NT2/D1 (cell line): ENCODE results near the gene AVP.
A peak's percentile ranks its signal among the peaks of the same experiment; 100 is the strongest.

Source experiments
- DNase-seq: peaks from one replicate; pipeline ENCODE4 v3.0.0-alpha.2; 2011; ENCODE audit warnings: low read depth, low spot score
- H3K27me3 ChIP-seq: 2 replicates; pipeline ENCODE4 v1.6.0; 2011; ENCODE audit warnings: mild to moderate bottlenecking; ENCODE audit not compliant: insufficient read length, insufficient read depth
- H3K36me3 ChIP-seq: 2 replicates; pipeline ENCODE4 v1.6.1; 2011; ENCODE audit warnings: mild to moderate bottlenecking, low read length, mixed read lengths; ENCODE audit not compliant: insufficient read depth, insufficient read length
- H3K4me1 ChIP-seq: 2 replicates; pipeline ENCODE4 v1.5.1; 2011; ENCODE audit not compliant: insufficient read depth, insufficient read length
- H3K4me3 ChIP-seq: 2 replicates; pipeline ENCODE4 v1.5.1; 2011; ENCODE audit warnings: low read depth; ENCODE audit not compliant: insufficient read length
- H3K9ac ChIP-seq: 2 replicates; pipeline ENCODE4 v1.6.0; 2011; ENCODE audit warnings: low read depth; ENCODE audit not compliant: insufficient read length
- H3K9me3 ChIP-seq: 2 replicates; pipeline ENCODE4 v1.5.1; 2011; ENCODE audit warnings: mild to moderate bottlenecking, low read length; ENCODE audit not compliant: insufficient read depth
- SUZ12 ChIP-seq: IDR thresholded peaks from 2 replicates; pipeline ENCODE4 v1.6.1; 2011; ENCODE audit not compliant: insufficient read length, insufficient read depth; ENCODE audit errors: extremely low read depth
- YY1 ChIP-seq: IDR thresholded peaks from 2 replicates; pipeline ENCODE4 v1.6.1; 2011; ENCODE audit not compliant: insufficient read length, insufficient read depth
- ZNF274 ChIP-seq: IDR thresholded peaks from 2 replicates; pipeline ENCODE4 v1.6.1; 2011; ENCODE audit warnings: mild to moderate bottlenecking, low read depth, low read length

AVP gene

DNA sequence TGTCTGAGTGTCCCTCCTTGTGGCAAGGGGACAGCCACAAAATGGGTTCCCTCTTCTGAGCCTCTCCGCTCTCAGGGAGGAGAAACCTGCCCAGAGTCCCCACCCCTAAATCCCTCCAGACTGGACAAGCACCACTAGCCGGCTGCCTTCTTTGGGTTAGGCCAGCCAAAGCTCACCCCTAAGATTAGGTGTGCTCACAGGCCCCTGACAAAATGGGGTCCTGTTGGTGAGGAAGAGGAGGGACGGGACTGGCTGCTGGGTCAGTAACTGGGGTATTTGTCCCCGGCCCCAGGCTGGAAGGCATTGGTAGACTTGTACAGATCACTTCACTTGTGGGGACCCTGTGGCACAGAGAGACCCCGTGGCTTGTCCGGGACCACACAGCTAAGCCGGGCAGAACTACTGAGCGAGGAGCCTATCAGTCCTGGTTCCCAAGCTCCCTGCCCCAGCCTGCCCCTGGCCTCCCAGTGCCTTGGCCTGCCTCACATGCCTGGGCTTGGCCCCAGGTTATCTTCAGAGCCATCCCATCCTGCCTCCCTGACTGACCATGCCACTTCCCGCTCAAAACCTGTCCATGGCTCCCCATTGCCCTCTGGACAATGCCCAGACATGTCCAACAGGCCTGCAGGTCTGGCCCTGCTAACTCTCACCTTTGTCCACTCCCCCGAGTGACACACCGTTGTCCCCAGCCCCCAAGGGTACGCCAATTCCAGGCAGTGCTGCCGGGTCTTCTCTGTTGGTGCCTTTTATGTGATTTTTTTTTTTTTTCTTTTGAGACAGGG, 10.5 kb upstream of the AVP start:
- peaks cover 15% of the 10 kb centered on the region for H3K27me3 ChIP-seq

DNA sequence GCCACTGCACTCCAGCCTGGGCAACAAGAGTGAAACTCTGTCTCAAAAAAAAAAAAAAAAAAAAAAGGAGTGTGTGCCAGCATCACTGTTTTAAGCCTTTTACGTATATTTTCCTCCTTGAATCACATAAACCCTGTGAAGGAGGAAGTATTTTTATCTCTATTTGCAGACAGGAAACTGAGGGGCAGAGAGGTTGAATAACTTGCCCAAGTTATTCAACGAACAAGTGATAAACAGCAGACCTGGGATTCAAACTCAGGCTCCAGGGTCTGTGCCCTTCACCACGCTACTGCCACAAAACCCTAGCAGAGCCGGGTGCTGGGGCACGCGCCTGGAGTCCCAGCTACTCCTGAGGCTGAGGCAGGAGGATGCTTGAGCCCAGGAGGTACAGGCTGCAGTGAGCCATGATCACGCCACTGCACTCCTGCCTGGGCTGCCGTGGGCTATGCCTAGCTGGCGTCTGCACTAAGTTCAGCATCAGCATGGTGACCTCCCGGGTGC, 9.4 kb upstream of the AVP start:
- Histone ChIP-seq H3K9ac (no peak overlapping the region), H3K27me3 (peaks cover 15% of the 10 kb centered on the region), H3K36me3 (no peaks in the 10 kb centered on the region), H3K4me3 (no peak overlapping the region), H3K9me3 (no peaks in the 10 kb centered on the region), H3K4me1 (peaks cover 3% of the 10 kb centered on the region)
- DNase-seq, result no peak
- TF ChIP-seq SUZ12, result no peak
- no peak for TF ChIP-seq ZNF274
- TF ChIP-seq YY1, result no peak

More for the DNA sequence above, 10.5 kb upstream of the AVP start:
- TF ChIP-seq SUZ12 (no peak), YY1 (no peak), ZNF274 (no peak)
- no peak for DNase-seq
- peak overlapping the region; percentile 32 for H3K9ac ChIP-seq
- H3K9me3 ChIP-seq, result no peaks in the 10 kb centered on the region
- H3K4me3 ChIP-seq, result no peak overlapping the region
- H3K4me1 ChIP-seq, result peaks cover 3% of the 10 kb centered on the region
- H3K36me3 ChIP-seq, result no peaks in the 10 kb centered on the region

DNA sequence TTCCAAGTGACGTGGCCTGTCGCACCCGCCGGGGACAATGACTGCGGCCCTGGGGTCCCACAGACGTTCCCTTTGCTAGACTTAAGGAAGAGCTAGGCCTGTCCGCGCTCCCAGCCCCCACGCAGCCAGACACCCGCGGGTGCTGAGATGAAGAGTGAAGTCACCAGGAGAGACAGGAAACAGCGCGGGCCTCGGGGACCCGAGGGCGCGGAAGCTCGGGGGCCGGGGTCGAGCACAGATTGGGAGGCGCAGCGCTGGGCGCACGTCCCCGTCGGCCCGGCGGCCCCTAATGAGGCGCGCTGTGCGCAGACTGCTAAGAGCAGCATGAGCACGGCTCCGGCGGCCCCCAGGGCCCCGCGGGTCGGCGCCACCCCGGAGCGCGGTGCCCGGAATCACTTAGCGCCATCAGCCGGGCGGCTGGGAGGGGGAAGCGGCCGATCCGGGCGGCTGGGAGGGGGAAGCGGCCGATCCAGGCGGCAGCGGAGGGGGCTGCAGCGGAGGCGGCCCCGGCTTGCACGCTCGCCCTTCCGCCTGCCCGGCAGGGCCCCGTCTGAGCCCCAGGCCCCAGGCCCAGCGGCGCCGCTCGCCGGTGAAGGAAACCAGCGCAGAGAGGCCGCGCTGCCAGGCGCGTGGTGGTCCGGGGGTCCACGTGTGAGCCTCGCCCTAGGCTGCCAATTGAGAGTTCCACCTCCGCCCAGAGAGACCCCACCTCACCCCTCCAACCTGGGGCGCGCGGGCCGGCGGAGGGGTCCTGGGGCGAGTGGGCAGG, 8.3 kb upstream of the AVP start:
- Histone ChIP-seq H3K36me3 (no peaks in the 10 kb centered on the region), H3K27me3 (peaks cover 15% of the 10 kb centered on the region), H3K4me3 (peak overlapping the region; percentile 40), H3K9me3 (no peaks in the 10 kb centered on the region), H3K4me1 (peaks cover 3% of the 10 kb centered on the region), H3K9ac (peak overlapping the region; percentile 70)
- TF ChIP-seq YY1 (no peak), ZNF274 (no peak), SUZ12 (no peak)
- DNase-seq, result no peak

DNA sequence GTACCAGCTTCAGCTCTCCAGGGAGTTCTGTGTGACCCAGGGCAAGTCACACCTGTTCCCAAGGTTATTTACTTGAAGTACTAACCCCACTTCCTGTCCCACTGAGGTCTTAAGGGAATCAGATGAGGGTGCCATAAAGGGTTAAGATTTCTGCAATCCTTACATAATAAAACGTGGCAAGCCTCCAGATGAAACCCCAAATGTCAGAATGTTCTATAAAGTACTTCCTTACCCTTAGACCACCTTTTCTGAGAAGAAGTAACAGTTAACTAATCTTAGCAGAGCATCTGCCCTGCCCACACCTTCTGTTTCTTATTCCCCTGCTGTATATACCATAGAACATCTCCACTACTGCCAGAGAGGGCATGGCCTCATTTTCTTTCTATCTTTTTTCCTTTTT, 6.0 kb upstream of the AVP start:
- H3K9me3 ChIP-seq, result no peaks in the 10 kb centered on the region
- peaks cover 3% of the 10 kb centered on the region for H3K4me1 ChIP-seq
- no peak overlapping the region for H3K9ac ChIP-seq
- DNase-seq, result no peak
- H3K4me3 ChIP-seq, result no peak overlapping the region
- no peaks in the 10 kb centered on the region for H3K36me3 ChIP-seq
- TF ChIP-seq ZNF274 (no peak), YY1 (no peak), SUZ12 (no peak)
- peaks cover 15% of the 10 kb centered on the region for H3K27me3 ChIP-seq

DNA sequence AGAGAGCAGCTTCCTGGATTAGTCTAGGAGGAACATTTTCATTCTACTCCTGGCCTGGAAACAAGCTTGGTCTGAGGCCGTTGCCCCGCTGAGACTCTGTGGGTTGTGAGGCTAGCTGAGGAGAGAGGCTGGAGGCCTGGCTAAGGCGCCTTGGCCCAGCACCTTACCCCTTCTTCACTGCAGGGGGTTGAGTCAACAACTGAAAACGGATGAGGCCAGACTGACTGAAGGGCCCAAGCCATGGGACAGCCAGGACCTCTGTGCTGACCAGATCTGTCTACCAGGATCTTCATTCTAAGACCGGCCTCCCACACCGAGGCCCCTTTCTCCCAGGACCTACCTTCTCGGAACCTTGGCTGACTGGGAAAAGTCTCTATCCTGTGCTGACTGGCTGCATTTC, 3.5 kb upstream of the AVP start:
- no peaks in the 10 kb centered on the region for H3K9me3 ChIP-seq
- H3K27me3 ChIP-seq, result peaks cover 30% of the 10 kb centered on the region
- H3K4me1 ChIP-seq, result no peaks in the 10 kb centered on the region
- DNase-seq, result no peak
- H3K9ac ChIP-seq, result no peak overlapping the region
- TF ChIP-seq YY1 (no peak), SUZ12 (no peak), ZNF274 (no peak)
- no peaks in the 10 kb centered on the region for H3K36me3 ChIP-seq
- no peak overlapping the region for H3K4me3 ChIP-seq

DNA sequence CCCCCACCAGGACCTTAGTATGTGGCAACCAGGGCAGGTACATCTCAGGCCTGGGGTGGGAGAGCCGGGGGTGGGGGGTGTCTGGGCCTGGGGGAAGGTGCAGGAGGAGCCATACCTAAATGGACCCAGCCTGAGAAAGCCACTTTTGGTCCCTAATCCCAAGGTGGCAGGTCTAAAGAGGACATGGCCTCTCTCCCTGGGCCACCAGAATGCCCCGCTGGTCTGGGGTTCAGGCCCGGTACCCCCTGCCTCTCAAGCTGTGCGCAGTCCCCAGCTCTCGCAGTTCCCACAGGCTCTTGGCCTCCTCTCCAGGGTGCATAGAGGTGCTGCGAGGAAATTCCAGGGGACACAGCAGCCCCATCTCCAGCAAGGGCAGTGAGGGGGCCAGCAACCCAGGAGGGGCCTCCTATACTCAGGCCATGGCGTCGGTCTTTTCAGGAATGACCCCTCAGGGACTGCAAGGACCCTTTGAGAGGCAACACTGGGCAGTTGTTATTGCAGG, 1.1 kb upstream of the AVP start:
- no peaks in the 10 kb centered on the region for H3K9me3 ChIP-seq
- no peak for DNase-seq
- H3K4me1 ChIP-seq, result no peaks in the 10 kb centered on the region
- H3K4me3 ChIP-seq, result no peak overlapping the region
- peaks cover 42% of the 10 kb centered on the region for H3K27me3 ChIP-seq
- no peaks in the 10 kb centered on the region for H3K36me3 ChIP-seq
- TF ChIP-seq ZNF274 (no peak), SUZ12 (no peak)
- no peak overlapping the region for H3K9ac ChIP-seq

DNA sequence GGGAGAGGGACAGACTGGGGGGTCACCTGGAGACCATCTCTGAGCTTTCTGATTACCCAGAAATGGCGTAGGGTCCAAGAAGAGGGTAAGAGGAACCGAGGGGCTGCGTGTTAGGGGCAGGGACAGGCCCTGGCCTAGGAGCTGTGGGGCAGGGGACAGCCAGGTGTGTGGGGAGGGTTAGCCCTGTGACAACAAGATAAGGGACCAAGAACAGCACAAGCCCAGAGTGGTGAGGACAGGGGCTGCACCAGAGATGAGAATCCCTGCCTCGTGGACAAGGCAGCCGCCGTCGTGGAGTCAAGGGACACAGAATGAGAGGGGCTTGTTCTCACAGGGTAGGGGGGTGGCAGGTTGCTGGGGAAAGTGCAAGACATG, 449 bp upstream of the AVP start:
- peaks cover 45% of the 10 kb centered on the region for H3K27me3 ChIP-seq
- TF ChIP-seq SUZ12 (no peak), ZNF274 (no peak), YY1 (no peak)
- H3K9ac ChIP-seq, result no peak overlapping the region
- H3K4me1 ChIP-seq, result no peaks in the 10 kb centered on the region
- no peaks in the 10 kb centered on the region for H3K36me3 ChIP-seq
- H3K4me3 ChIP-seq, result no peak overlapping the region
- H3K9me3 ChIP-seq, result no peaks in the 10 kb centered on the region
- DNase-seq, result no peak
